HepG2 (cell line): ENCODE data around the gene SPRED3. TPM values are rescaled to one million over a fixed set of nuclear protein-coding genes. Genes with fewer than 3 reads are reported as not detected.
A peak's percentile ranks its signal among the peaks of the same experiment; 100 is the strongest.

Experiments
- AKAP8 ChIP-seq: sonication (generic); formaldehyde crosslinking; IDR thresholded peaks from 2 replicates; pipeline ENCODE4 v1.5.1; 2020; ENCODE audit warnings: mild to moderate bottlenecking, missing genetic modification reagents
- ATRX ChIP-seq: sonication (generic); formaldehyde crosslinking; IDR thresholded peaks from 2 replicates; pipeline ENCODE4 v1.4.0; 2020; ENCODE audit warnings: missing genetic modification reagents, borderline replicate concordance
- CREM ChIP-seq, 2 experiments: sonication (generic) in 1 of 2; formaldehyde crosslinking in 1 of 2; IDR thresholded peaks; 2 replicates each; pipeline versions ENCODE4 v1.4.0 to v1.6.1; 2016 to 2020; ENCODE audit warnings: antibody characterized with exemption in 1 of 2, mild to moderate bottlenecking in 1 of 2, missing genetic modification reagents in 1 of 2
- FIP1L1 ChIP-seq: fragments of 200-400 bp; formaldehyde crosslinking; IDR thresholded peaks from 2 replicates; pipeline ENCODE4 v1.6.1; 2018; ENCODE audit warnings: low read depth, mild to moderate bottlenecking, low read length, moderate library complexity, borderline replicate concordance; ENCODE audit not compliant: insufficient read depth
- FOSL1 ChIP-seq: sonication (generic); formaldehyde crosslinking; IDR thresholded peaks from 2 replicates; pipeline ENCODE4 v1.9.0; 2021; ENCODE audit warnings: missing genetic modification reagents, borderline replicate concordance
- HOXD1 ChIP-seq: sonication (generic); formaldehyde crosslinking; IDR thresholded peaks from 2 replicates; pipeline ENCODE4 v1.5.0; 2020; ENCODE audit warnings: missing genetic modification reagents
- IKZF1 ChIP-seq: fragments of 450-650 bp; IDR thresholded peaks from 2 replicates; pipeline ENCODE4 v1.7.1; 2016
- KLF6 ChIP-seq: IDR thresholded peaks from 2 replicates; pipeline ENCODE4 v1.8.0; 2016; ENCODE audit warnings: missing biosample characterization, missing genetic modification reagents
- MIXL1 ChIP-seq: IDR thresholded peaks from 2 replicates; pipeline ENCODE4 v1.6.1; 2016
- PCBP1 ChIP-seq: fragments of 200-400 bp; formaldehyde crosslinking; IDR thresholded peaks from 2 replicates; pipeline ENCODE4 v1.6.1; 2017; ENCODE audit warnings: mild to moderate bottlenecking, low read depth, low read length, borderline replicate concordance
- RBM39 ChIP-seq: fragments of 200-400 bp; formaldehyde crosslinking; IDR thresholded peaks from one replicate; pipeline ENCODE4 v1.6.1; 2018; ENCODE audit warnings: antibody characterized with exemption, mild to moderate bottlenecking, low read depth, low read length; ENCODE audit not compliant: poor library complexity, severe bottlenecking
- RCOR2 ChIP-seq: IDR thresholded peaks from 2 replicates; pipeline ENCODE4 v1.6.1; 2016; ENCODE audit warnings: missing biosample characterization, missing genetic modification reagents
- SMAD9 ChIP-seq: sonication (generic); formaldehyde crosslinking; IDR thresholded peaks from 2 replicates; pipeline ENCODE4 v1.5.1; 2020; ENCODE audit warnings: mild to moderate bottlenecking, missing genetic modification reagents
- YEATS2 ChIP-seq: sonication (generic); formaldehyde crosslinking; IDR thresholded peaks from 2 replicates; pipeline ENCODE4 v1.4.0; 2020; ENCODE audit warnings: missing genetic modification reagents, borderline replicate concordance
- ZBTB44 ChIP-seq: sonication (generic); formaldehyde crosslinking; IDR thresholded peaks from 2 replicates; pipeline ENCODE4 v1.4.0; 2020; ENCODE audit warnings: missing genetic modification reagents
- ZNF143 ChIP-seq: sonication (generic); formaldehyde crosslinking; IDR thresholded peaks from 2 replicates; pipeline ENCODE4 v1.4.0; 2020; ENCODE audit warnings: missing genetic modification reagents
- ZNF225 ChIP-seq: sonication (generic); formaldehyde crosslinking; IDR thresholded peaks from 2 replicates; pipeline ENCODE4 v1.4.0; 2020; ENCODE audit warnings: mild to moderate bottlenecking, missing genetic modification reagents
- ZNF251 ChIP-seq: sonication (generic); formaldehyde crosslinking; IDR thresholded peaks from 2 replicates; pipeline ENCODE4 v1.9.0; 2021; ENCODE audit warnings: mild to moderate bottlenecking, missing genetic modification reagents
- ZNF318 ChIP-seq: sonication (generic); formaldehyde crosslinking; IDR thresholded peaks from 2 replicates; pipeline ENCODE4 v1.4.0; 2020; ENCODE audit warnings: mild to moderate bottlenecking, missing genetic modification reagents
- ZNF382 ChIP-seq: sonication (generic); formaldehyde crosslinking; IDR thresholded peaks from 2 replicates; pipeline ENCODE4 v1.5.0; 2020; ENCODE audit warnings: missing genetic modification reagents, mild to moderate bottlenecking, borderline replicate concordance
- ZNF788 ChIP-seq: sonication (generic); formaldehyde crosslinking; IDR thresholded peaks from 2 replicates; pipeline ENCODE4 v1.5.0; 2020; ENCODE audit warnings: mild to moderate bottlenecking, missing genetic modification reagents, borderline replicate concordance
- polyA plus RNA-seq, 8 experiments: library from polyadenylated mRNA; depleted of rRNA in 3 of 8; stranded (reverse) in 7 of 8; unstranded in 1 of 8; fragments of >200 nt; fragmentation: Illumina TruSeq in 4 of 8; extraction: Trizol in 4 of 8; gene quantifications; 2 replicates each; pipeline versions ENCODE4 v1.2.1 to v1.2.3, GENCODE V29; 2011 to 2016; ENCODE audit warnings: low read depth in 4 of 8, missing spikeins in 1 of 8, mixed read lengths in 1 of 8; ENCODE audit not compliant: insufficient read depth in 1 of 8
- total RNA-seq, 5 experiments: library from RNA; depleted of rRNA; stranded (reverse); fragments of >200 nt; fragmentation: Illumina TruSeq; extraction: Trizol; gene quantifications; 2 replicates each; pipeline ENCODE4 v1.2.3, GENCODE V29; 2016; ENCODE audit warnings: low read depth in 1 of 5

The SPRED3 gene
- total and polyA plus RNA-seq, 2 of the 13 experiments (the other 11 are each of a cell fraction or from before 2014, with no cell fraction given): 0.15 to 0.17 TPM

- TF ChIP-seq ZNF318 (CRISPR knock-in tag) (no peak), KLF6 (CRISPR knock-in tag) (peak; percentile 83), HOXD1 (CRISPR knock-in tag) (no peak; the same call in none of the 2 replicates), ZBTB44 (peak; percentile 44; the same call in 1 of the 2 replicates), MIXL1 (0 out of 2 replicates have a peak, but pooled peaks have one; percentile 69), ATRX (CRISPR knock-in tag) (no peak), IKZF1 (no peak), SMAD9 (CRISPR knock-in tag) (0 out of 2 replicates have a peak, but pooled peaks have one; percentile 51), FIP1L1 (no peak), ZNF788 (CRISPR knock-in tag) (peak; percentile 81; the same call in 1 of the 2 replicates), PCBP1 (no peak), ZNF251 (CRISPR knock-in tag) (no peak), YEATS2 (peak; percentile 38; the same call in 1 of the 2 replicates), ZNF143 (CRISPR knock-in tag) (peak; percentile 43; the same call in 1 of the 2 replicates), ZNF382 (no peak), CREM (IDR thresholded peaks at IDR 0.05) (no peak; the same call in 1 of the 2 replicates), CREM (CRISPR knock-in tag; IDR thresholded peaks at IDR 0.05) (no peak), AKAP8 (peak; percentile 62; the same call in 1 of the 2 replicates), ZNF225 (CRISPR knock-in tag) (no peak; the same call in 1 of the 2 replicates), RCOR2 (CRISPR knock-in tag) (no peak), FOSL1 (CRISPR knock-in tag) (no peak), RBM39 (peak; percentile 65)
Observed at GRCh38 chr19:38402967-38403674, 14.6 kb downstream of the SPRED3 start, which contains the start of gene FAM98C (continued).
